ENCODE data around the gene POFUT2. TPM values are rescaled to one million over a fixed set of nuclear protein-coding genes. Genes with fewer than 3 reads are reported as not detected.

The POFUT2 gene
- total RNA-seq, 2 donors from 2014 or later, result 48.5 to 66.4 TPM

DNA sequence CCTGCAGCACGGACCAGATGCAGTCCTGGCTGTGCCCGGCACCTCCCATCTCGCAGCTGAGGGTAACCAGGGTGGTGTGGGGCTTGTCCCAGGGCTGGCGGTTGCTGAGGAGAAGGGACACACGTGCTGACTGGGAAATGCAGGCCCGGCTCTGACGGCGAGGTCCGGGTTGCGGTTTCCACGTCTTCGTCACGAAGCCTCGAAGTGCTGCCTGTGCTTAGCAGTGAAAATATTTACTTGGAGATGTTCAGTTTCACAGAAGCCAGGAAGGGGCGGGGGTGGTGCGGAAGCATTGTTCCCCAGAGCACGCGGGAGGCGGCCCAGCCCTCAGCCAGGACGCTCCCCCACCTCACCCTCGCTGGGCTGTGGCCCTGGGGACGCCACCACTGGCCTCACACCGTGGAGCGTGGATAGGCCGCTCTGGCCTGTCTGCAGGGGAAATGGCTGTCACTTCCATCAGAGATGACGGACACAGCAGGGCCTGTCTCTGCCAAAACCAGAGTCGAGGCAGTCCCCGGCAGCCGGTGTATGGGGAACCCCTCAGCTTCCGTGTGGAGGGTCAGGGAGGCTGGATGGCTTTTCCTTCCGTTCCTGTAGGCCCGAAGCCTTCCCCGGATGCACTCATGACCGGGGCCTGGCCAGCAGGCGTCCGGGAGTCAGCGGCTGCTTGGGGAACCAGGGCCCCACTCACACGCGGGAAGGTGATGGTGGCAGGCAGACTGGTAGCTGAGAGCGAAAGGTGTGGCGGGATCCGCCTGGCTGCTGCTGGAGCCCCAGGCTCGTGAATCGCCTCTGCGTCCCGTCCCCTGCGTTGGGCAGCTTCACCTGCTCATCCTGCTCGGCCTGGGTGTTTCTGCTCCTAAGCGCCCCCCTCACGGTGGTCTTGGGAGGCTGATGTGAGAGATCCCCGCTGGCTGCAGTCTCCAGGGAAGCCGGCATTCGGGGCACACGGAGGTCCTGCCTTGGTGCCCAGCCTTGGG lies 14.7 kb upstream of the POFUT2 start:
- H3K9me3 ChIP-seq (ENCODE audit: control insufficient read depth, low read length, poor library complexity, severe bottlenecking), result no peaks in the 10 kb centered on the region
- Mint-ChIP-seq H3K27ac (peak overlapping the region; percentile 84), H3K27me3 (peaks cover 8% of the 10 kb centered on the region), H3K36me3 (ENCODE audit: low read depth) (no peaks in the 10 kb centered on the region), H3K4me3 (peak overlapping the region; percentile 12), H3K4me1 (peaks cover 10% of the 10 kb centered on the region)
- ATAC-seq, result peak; percentile 87
- DNase-seq, result peak in 2 of 3 donors; percentile 49 to 50

DNA sequence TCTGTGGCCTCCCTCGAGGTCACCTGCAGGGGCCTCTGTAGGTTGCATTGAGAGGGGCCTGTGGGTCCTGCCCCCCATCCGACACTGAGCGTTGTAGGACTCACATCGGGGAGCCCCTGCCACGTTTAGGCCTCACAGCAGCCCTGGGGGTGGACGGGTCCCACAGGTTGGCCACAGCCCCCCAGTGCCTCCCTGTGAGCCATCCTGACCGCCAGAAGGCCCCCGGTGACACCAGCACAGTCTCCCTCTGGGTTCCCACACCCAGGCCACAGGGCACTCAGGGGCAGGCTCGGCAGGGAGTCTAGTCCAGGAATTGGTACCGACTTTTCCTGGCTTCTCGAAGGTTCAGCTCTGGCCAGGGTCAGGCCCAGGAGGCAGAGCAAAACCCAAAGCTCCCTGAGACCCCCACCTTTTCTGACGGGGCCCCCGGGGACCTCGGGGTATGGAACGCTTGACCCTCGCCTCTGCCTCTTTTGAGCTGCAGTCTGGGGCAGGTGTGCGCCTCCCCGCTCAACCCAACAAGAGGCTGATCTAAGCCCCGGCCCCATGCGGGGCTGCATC lies 13.9 kb upstream of the POFUT2 start:
- peaks cover 6% of the 10 kb centered on the region for H3K27me3 Mint-ChIP-seq
- peak overlapping the region; percentile 12 for H3K4me3 Mint-ChIP-seq
- H3K9me3 ChIP-seq (ENCODE audit: control insufficient read depth, low read length, poor library complexity, severe bottlenecking), result no peaks in the 10 kb centered on the region
- no peak for DNase-seq
- peaks cover 10% of the 10 kb centered on the region for H3K4me1 Mint-ChIP-seq
- H3K36me3 Mint-ChIP-seq (ENCODE audit: low read depth), result no peaks in the 10 kb centered on the region
- peak overlapping the region; percentile 84 for H3K27ac Mint-ChIP-seq
- no peak for ATAC-seq

DNA sequence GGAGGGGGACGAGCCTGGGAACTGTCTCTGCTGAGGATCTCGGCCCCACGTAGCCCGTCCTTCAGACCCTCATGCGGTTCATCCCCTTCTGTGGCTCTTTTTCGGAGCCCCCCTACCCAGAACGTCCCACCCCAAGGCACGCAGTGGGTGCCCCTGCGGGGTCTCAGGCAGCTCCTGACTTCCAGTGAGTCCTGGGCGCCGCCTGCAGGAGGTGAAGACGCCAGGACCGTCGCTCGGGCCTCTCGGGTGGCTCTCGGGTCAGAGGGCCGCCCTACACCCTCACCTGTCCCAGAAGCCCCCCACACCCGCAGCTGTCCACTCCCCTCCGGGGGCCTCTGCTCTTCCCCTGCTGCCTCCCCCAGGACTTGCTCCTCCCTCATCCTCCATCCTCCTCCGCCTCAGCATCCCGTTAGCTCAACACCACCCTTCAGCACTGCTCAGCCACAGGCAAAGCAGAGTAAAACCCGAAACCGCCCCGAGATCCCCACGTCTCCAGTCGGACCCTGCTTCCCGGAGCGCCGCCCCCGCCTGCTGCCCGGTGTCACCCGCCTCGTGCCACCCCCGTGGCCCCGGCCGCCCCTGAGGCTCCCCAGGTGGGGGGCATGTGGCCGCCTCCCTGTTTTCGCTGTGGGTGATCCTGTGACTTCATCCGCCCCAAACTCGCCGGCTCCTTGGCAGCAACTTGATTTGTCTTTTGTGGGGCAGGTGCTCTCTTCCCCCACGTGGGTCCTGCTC lies 13.3 kb upstream of the POFUT2 start:
- Mint-ChIP-seq H3K4me1 (peaks cover 7% of the 10 kb centered on the region), H3K27me3 (no peaks in the 10 kb centered on the region), H3K4me3 (no peak overlapping the region), H3K36me3 (ENCODE audit: low read depth) (no peaks in the 10 kb centered on the region), H3K27ac (peak overlapping the region; percentile 84)
- no peaks in the 10 kb centered on the region for H3K9me3 ChIP-seq (ENCODE audit: control insufficient read depth, low read length, poor library complexity, severe bottlenecking)
- DNase-seq (peak in 1 of 3 donors; percentile 4), ATAC-seq (no peak)

DNA sequence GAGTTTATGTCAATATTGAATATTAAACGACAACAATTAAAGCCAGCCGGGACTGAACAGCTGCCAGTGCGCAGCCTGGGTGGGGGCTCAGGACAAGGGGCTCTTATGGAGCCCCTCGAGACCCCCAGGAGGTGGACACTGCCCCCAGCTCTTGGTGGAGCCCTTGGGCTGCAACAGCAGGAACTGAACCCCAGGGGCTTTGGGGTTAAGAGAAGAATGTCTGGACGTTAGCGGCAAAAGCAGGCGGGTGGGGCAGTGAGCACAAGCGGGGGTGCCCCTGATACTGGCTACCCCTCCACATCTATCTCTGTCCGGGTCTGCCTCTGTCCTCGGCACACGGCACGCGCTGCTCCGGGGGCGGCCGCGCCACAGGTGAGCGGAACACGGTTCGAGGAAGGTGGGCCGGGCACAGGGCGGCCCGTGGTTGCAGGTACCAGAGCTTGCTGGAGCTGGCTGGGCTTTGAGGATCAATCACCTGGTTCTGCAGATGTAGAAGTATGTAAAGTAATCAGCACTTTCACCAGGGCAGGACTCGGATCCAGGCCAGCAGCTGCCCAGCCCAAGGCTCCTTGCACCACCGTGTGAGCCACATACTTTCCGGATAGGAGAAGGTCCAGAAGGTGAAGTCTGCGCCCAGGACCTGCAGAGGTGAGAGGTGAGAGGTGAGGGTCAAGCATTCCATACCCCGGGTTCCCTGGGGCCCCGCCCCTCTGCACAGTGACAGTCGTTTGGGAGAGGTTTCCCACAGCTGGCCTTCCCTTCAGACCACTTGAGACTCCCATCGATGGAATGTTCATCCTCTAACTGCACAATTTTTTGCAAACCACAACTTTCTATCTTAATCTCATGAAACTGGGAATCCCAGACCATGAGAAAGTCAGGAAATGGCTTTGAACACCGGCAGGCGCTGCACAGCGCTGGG lies 12.4 kb upstream of the POFUT2 start:
- no peaks in the 10 kb centered on the region for H3K36me3 Mint-ChIP-seq (ENCODE audit: low read depth)
- no peak overlapping the region for H3K4me3 Mint-ChIP-seq
- peak overlapping the region; percentile 72 for H3K27ac Mint-ChIP-seq
- H3K9me3 ChIP-seq (ENCODE audit: control insufficient read depth, low read length, poor library complexity, severe bottlenecking), result no peaks in the 10 kb centered on the region
- peaks cover 7% of the 10 kb centered on the region for H3K4me1 Mint-ChIP-seq
- H3K27me3 Mint-ChIP-seq, result no peaks in the 10 kb centered on the region
- ATAC-seq (no peak), DNase-seq (no peak)

DNA sequence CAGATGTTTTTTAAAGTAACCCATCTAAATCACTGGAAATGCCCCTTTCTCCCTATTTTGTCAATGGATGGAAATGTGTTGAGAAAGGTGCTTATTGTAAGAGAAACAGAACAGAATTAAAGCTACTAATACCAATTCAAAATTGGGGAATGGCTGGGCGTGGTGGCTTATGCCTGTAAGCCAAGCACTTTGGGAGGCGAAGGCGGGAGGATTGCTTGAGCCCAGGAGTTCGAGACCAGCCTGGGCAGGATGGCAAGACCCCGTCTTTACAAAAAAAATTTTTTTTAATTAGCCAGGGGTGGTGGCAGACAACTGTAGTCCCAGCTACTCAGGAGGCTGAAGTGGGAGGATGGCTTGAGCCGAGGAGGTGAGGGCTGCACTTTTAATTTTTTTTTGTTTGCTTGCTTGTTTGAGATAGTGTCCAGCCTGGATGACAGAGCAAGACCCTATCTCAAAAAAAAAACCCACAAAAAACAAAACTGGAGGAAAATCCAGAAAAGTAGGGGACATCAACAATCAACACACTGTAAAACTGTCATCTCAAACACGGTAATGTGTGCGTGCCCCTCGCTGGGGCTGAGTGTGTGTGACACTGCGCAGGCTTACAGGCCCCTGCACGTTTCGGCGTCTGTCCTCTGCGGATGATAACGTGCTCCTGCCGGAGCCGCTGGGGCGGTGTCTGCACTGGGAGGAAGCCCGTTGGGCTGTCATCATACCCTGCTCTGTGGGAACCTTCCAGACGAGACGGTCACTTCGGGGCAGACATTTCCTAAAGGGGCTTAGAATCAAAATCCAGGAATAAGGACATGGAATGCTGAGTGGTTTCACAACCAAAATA lies 11.6 kb upstream of the POFUT2 start:
- H3K9me3 ChIP-seq (ENCODE audit: control insufficient read depth, low read length, poor library complexity, severe bottlenecking), result no peaks in the 10 kb centered on the region
- Mint-ChIP-seq H3K4me3 (peak overlapping the region; percentile 39), H3K27me3 (no peaks in the 10 kb centered on the region), H3K4me1 (peaks cover 9% of the 10 kb centered on the region), H3K36me3 (ENCODE audit: low read depth) (no peaks in the 10 kb centered on the region), H3K27ac (peak overlapping the region; percentile 72)
- DNase-seq (no peak), ATAC-seq (no peak)

DNA sequence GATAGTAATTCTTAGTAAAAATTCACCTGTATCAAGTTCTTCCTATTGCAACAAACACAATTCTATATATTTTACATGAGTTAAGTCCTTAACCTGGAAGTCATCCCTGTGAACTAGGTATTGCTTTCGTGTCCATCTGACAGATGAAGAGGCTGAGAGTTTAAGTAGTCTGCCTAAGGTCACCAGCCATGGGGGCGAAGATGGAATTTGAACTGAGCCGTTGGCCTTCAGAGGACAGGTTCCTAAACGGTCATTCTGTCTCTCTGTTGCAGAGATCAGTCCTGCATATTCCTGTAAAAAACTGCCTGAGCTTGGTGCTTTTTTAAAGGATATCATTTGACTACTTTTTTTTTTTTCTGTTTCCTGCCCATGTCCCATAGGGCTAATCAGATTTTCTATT lies 10.2 kb upstream of the POFUT2 start:
- Mint-ChIP-seq H3K27ac (peak overlapping the region; percentile 72), H3K4me1 (peaks cover 12% of the 10 kb centered on the region), H3K36me3 (ENCODE audit: low read depth) (no peaks in the 10 kb centered on the region), H3K27me3 (no peaks in the 10 kb centered on the region), H3K4me3 (no peak overlapping the region)
- H3K9me3 ChIP-seq (ENCODE audit: control insufficient read depth, low read length, poor library complexity, severe bottlenecking), result no peaks in the 10 kb centered on the region
- no peak for ATAC-seq
- no peak for DNase-seq

DNA sequence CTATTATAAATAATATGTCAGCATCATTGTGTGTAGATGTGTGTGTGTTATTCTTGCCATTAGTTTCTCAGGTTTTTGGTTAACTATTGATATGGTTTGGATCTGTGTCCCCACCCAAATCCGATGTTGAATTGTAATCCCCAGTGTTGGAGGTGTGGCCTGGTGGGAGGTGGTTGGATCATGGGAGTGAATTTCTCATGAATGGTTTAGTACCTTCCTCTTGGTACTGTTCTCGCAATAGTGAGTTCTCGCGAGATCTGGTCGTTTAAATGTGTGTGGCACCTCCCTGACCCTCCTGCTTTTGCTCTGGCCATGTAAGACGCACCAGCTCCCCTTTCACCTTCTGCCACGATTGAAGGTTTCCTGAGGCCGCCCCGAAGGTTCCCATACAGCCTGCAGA lies 9.6 kb upstream of the POFUT2 start:
- no peak overlapping the region for H3K4me3 Mint-ChIP-seq
- peak overlapping the region; percentile 27 for H3K27ac Mint-ChIP-seq
- DNase-seq (no peak), ATAC-seq (no peak)
- H3K4me1 Mint-ChIP-seq, result peaks cover 15% of the 10 kb centered on the region
- no peaks in the 10 kb centered on the region for H3K36me3 Mint-ChIP-seq (ENCODE audit: low read depth)
- no peaks in the 10 kb centered on the region for H3K9me3 ChIP-seq (ENCODE audit: control insufficient read depth, low read length, poor library complexity, severe bottlenecking)
- no peaks in the 10 kb centered on the region for H3K27me3 Mint-ChIP-seq

DNA sequence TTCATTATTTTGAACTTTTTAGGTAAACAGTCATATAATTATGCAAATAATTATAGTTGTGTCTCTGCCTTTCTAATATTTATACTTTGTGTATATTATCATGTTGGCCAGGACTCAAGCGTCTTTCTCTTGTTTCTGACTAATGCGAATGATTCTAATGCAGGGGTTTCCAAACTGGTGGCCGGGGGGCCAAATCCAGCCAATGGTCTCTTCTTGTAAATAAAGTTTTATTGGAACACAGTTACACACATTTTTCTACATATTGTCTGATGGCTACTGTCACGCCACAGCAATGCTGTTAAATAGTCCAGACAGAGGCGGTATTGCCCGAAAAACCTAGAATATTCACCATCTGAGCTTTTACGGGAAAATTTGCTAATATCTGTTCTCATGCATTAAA lies 8.9 kb upstream of the POFUT2 start:
- DNase-seq, result no peak
- Mint-ChIP-seq H3K36me3 (ENCODE audit: low read depth) (no peaks in the 10 kb centered on the region), H3K4me3 (no peak overlapping the region), H3K27ac (no peak overlapping the region), H3K27me3 (no peaks in the 10 kb centered on the region), H3K4me1 (peaks cover 11% of the 10 kb centered on the region)
- no peak for ATAC-seq
- H3K9me3 ChIP-seq (ENCODE audit: control insufficient read depth, low read length, poor library complexity, severe bottlenecking), result no peaks in the 10 kb centered on the region

DNA sequence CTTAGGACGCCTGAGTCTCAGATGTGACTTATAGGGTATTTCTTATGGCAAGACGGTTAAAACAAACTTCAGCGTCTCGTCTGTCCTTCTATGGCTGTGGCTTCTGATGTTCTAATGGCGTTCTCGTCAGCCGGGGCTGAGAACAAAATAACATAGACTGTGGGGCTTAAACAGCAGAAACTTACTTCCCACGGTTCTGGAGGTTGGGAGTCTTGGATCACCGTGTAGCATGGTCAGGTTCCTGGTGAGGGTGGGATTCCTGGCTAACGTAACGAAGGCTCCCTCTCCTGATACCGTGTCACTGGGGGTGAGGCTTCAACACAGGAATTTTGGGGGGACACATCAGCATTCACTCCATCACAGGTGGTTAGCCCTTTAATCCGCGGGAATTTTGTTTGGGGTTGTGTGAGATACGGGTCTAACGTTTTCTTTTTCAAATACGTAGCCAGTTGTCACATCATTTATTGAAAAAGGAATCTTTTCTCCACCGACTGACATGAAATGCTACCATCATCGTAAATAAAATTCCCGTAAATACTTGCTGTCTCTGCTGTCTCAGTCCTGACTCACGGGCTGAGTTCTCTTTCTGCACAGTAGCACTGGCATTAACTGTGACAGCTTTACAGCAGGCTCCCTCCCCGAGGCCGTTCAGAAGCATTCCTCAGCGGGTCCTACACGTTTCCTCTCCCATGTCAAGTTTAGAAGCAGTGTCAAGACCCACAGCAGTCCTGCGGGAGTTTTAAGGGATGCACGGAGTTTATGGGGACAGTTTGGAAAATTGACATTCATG lies 8.1 kb upstream of the POFUT2 start:
- DNase-seq (no peak), ATAC-seq (no peak)
- Mint-ChIP-seq H3K27me3 (no peaks in the 10 kb centered on the region), H3K4me3 (no peak overlapping the region), H3K36me3 (ENCODE audit: low read depth) (no peaks in the 10 kb centered on the region), H3K4me1 (peaks cover 11% of the 10 kb centered on the region), H3K27ac (peak overlapping the region; percentile 24)
- H3K9me3 ChIP-seq (ENCODE audit: control insufficient read depth, low read length, poor library complexity, severe bottlenecking), result no peaks in the 10 kb centered on the region

DNA sequence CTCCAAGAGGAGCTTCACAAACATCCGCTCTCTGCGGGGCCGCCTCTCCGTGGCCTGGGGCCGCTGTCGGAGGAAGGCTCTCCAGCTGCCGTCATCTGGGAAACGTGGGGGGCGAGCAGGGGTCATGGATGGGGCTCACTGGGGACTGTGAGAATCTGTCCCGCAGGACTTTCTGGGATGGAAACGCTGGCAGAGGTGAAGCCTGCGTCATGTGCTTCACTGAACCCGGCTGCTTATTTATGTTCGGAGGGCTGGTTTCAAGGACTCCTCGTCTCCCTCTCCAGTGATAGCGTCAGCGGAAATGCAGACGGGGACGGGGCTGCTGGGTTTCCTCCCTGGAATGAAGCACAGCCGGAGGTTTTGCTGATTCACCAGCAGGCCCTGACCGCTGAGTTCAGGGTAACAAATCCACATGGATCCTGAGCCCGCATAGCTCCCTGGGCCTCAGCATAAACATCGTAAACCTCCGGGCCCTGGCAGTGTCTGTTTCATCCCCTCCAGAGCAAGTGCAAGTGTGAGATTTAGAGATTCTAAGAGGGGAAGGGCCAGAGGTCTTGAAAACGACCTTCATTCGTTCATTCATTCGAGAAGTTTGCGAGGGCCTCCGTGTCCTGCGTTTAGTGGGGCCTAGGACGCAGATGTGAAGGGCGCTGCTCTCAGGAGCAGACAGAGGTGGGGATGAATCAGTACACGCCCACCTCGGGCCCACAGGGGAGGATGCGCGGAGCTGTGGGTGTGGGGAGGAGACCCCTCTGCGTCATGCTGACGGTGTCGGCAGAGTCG lies 7.0 kb upstream of the POFUT2 start:
- DNase-seq (no peak), ATAC-seq (no peak)
- Mint-ChIP-seq H3K4me1 (peaks cover 14% of the 10 kb centered on the region), H3K4me3 (no peak overlapping the region), H3K27ac (peak overlapping the region; percentile 24), H3K36me3 (ENCODE audit: low read depth) (no peaks in the 10 kb centered on the region), H3K27me3 (no peaks in the 10 kb centered on the region)
- H3K9me3 ChIP-seq (ENCODE audit: control insufficient read depth, low read length, poor library complexity, severe bottlenecking), result no peaks in the 10 kb centered on the region
